Suppressor macrophage (primary cell): Measurements from ENCODE around the gene RTN4R.

Experiments used
- DNase-seq, 4 experiments: peaks; one replicate each; pipeline ENCODE4 v3.0.0-alpha.2; 2020 to 2022

RTN4R gene

GRCh38 chr22:20213833-20214708, 54.0 kb downstream of the RTN4R start:
- DNase-seq = no peak

GRCh38 chr22:20212754-20213699, 55.1 kb downstream of the RTN4R start:
- peak in 3 of 4 experiments; percentile 24 to 60 (median 39) for DNase-seq

DNA sequence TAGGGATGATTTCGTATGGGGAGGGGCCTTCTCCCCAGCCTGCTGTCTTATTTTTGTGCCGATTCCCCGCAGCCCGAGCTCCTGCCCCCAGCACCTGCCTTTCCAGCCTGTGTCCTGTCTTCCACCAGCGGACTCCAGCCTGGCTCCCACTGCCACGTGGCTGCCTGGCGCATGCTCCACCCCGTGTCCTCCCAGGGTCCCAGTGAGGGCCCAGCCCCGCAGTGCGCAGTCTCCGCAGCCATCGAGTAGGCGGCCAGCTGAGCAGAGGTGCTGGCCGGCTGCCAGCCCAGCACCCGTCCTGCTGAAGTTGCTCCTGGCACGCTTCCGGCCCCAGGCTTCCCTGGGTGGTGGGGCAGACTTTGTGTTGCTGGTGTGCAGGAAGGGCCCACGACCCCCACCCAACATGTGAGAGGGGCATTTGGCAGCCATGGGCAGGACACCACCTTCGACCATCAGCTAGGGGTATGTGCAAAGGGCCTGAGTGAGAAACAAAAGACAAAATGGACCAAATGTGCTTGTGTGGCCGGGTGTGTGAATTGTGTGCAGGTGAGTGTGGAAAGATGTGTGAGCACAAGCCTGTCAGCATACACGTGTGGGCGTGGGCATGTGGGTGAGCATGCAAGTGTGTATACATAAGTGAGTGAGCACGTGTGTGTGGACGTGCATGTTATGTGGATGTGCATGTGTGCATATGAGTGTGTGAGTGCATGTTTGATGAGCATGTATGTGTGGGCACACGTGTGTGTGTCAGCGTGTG, 55.9 kb downstream of the RTN4R start:
- DNase-seq = no peak

- DNase-seq = no peak
Measured at GRCh38 chr22:20211409-20211996, 56.6 kb downstream of the RTN4R start.

- DNase-seq = no peak
Measured at GRCh38 chr22:20210473-20211059, 57.6 kb downstream of the RTN4R start.

DNA sequence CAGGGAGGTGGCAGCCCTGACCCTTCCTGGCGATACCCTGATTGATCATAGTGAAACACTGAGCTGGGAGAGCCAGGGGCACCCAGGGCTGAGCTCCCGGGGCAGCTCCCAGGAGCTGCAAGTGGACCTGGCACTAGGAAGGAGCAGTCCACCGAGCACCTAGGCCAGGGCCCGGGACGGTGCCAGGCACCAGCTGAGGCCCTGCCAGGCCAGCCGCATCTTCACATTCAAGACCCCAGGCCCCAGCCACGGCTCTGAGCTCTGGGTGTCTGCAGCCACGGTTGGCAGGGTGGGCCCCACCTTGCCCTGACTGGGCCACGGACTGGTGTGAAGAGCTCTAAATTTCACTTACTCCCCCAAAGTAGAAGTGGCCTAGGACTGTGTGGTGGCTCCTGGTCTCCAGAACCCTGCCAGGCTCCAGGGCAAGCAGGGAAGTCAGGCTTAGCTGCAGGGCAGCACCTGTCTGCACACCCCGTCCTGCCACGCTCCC, 58.3 kb downstream of the RTN4R start:
- DNase-seq = no peak

DNA sequence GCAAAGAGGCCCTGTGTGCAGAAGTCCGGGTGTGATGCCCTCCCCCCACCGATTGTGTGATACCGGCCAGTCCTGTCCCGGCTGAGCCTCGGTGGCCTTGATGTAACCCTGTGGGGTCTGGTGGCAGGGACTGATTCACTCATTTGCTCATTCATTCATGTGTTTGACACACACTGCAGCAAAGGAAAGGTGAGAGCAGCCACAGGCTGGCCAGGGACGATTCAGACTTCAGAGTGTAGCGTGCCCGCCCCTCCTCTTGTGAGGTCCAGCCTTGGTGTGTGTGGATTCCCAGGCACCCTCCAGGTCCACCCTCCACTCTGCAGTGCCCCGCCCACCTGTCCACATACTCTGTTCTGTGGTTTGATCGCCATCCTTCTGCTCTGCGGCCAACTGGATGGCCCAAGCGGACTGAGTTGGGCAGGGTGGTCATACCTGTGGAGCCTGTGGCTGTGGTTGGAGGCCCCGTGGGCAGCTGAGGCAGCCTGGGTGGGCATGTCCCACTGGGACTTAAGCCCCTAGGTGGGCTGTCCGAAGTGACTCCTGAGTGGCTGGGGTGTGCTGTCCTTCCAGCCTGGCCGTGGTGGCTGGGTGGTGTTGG, 59.3 kb downstream of the RTN4R start:
- DNase-seq = no peak

DNA sequence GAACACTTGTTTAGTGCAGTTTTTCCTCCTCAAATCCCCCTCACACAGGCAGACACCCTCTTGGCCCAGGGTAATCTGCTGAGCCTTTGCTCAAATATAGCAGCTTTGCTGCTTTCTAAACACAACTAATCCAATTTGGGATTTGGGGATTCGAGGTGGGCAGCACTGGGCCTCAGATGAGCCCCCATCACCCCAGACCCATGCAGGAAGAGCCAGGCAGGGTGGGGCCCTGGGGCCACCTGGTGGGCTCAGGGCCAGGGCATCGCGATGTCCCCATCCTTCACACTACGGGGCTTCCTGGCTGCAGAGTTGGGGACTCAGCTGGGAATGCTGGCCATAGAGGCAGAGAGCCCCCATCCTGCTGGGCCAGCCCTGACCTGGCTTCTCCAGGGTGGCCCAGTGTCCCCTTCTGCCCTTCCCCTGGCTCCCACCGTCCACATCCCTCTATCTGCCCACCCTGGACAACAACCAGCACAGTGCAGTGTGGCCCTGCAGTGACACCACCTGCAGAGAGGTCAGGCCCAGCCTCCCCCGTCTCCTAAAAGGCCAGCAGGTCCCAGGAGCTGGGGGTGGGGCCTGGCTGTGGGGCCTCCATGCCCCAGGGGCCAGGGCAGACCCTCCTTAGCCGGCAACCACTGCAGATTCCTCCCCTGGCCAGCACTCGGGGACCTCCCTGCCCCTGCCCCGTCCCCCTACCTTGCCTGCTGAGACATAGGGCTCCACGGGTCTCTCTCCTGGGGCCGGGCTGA, 60.7 kb downstream of the RTN4R start:
- no peak for DNase-seq

DNA sequence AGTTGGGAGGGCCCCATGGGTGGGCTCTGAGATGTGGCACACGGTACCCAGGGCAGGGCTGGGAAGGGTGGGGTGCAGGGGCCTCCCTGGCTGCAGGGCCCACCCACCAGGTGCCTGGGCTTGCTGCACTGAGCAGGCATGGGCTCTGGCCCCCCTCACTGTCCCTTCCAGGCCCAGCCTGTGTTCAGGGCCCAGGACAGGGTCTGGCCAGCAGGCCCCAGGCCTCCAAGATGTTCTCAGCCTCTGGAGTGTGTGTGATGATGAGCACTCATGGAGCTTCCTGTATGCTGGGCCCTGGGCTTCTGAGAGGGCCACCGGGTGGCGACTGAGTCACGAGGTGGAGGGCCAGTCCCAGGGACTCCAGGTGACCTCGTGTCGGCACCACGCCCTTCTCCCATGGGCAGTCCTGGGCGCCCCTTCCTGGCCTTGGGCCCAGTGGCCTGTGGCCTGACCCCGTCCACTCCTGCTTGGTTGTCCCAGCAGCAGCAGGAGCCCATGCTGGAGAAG, 61.4 kb downstream of the RTN4R start:
- peak; percentile 15 to 57 (median 38) for DNase-seq

- DNase-seq = peak; percentile 55 to 83 (median 76)
Measured at GRCh38 chr22:20205964-20206708, 62.0 kb downstream of the RTN4R start.

GRCh38 chr22:20205464-20205963, 62.6 kb downstream of the RTN4R start:
- DNase-seq = no peak

GRCh38 chr22:20204806-20205205, 63.3 kb downstream of the RTN4R start:
- no peak for DNase-seq

DNA sequence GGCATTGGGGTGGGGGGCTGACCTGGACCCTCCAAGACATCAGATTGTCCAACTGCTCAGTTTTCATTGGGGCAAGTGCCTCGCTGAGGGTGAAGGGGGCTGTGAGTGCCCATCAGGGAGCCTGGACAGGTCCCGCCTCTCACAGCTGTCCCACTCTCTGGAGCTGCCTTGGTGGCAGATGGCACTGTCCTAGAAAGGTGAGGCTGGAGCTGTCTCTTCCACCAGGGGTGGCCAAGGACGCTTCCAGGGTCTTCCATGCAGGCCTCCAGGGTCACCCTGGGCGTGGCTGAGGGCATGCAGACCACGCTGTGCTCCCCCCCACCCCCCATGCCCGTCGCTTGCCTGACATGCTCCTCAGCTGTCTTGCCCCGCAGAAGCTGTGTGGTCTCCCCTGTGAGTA, 63.8 kb downstream of the RTN4R start:
- no peak for DNase-seq

DNA sequence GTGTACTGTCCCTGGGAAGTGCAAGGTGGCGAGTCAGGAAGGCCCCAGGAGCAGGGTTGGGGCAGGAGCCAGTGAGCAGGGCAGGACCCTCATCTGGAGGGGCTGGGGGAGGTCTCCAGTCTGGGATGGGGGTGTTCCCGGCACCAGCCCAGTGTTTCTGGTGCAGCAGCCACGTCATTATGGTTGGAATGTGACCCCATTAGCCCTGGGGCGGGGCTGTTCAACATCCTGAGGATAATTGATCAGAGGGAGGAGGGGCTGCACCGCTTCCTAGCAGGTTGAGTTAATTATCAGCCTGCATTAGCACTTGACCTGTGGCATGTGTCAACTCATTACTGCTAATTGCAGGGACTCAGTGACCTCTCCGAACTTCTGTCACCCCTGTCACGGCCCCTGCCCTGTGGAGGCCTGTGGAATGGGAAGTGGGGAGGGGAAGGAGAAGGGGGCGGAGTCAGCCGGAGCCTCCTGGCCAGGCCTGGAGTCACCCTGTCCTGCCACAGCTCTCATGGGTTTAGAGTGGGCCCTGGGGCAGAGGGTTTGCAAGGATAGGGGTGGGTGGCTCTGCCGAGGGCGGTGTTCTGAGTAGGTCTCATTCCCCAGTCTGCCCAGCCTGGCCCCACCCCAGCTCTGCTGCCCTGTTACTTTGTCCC, 64.4 kb downstream of the RTN4R start:
- peak; percentile 46 to 72 (median 58) for DNase-seq

- no peak for DNase-seq
Measured at GRCh38 chr22:20203142-20203551, 65.0 kb downstream of the RTN4R start.

DNA sequence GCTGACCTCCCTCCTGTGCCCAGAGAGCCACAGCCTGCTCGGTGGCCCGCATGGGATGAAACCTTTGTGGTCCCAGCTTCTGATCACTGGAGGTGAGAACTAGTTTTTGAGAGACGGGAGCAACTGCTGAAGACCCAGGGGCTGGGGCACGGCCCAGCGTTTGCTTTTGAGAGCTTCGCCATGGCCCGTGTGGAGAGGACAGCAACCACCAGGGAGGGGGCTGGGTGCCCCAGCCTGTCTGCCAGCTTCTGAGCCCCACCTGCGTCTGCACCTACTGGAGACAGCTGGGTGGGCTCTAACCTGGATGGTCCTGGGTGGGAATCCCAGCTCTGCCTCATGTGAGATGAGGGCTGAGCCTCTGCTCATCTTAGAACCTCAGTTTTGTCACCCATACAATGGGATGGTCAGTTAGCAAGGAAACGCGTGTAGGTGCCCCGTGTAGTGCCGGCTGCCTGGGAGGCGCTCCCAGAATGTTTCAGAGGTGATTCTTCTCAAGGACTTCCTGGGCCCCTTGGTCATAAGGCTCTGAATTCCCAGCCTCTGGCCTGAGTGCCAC, 66.2 kb downstream of the RTN4R start:
- no peak for DNase-seq

- no peak for DNase-seq
Measured at GRCh38 chr22:20199906-20200305, 68.2 kb downstream of the RTN4R start.

DNA sequence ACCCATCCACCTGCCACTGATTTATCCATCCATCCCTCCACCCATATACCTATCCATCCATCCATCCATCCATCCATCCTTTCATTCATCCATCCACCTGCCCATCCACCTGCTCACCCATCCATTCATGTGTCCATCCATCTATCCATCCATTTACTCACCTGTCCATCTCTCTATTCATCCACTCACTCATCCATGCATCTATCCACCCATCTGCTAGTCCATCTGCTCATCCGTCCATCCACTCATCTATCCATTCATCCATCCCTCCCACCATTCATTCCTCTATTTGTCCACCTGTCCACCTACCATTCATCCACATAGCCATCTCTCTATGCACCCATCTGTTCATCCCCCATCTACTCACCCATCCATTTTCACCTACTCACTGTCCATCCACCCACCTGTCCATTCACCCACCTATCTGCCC, 68.7 kb downstream of the RTN4R start:
- no peak for DNase-seq
